T1000 (cell line): ENCODE results near the gene SARDH.
A peak's percentile ranks its signal among the peaks of the same experiment; 100 is the strongest.

Source experiments
- DNase-seq: peaks from one replicate; lab custom pipeline; 2025; ENCODE audit warnings: mixed read lengths; lab: John Stamatoyannopoulos, UW

The SARDH gene

DNA sequence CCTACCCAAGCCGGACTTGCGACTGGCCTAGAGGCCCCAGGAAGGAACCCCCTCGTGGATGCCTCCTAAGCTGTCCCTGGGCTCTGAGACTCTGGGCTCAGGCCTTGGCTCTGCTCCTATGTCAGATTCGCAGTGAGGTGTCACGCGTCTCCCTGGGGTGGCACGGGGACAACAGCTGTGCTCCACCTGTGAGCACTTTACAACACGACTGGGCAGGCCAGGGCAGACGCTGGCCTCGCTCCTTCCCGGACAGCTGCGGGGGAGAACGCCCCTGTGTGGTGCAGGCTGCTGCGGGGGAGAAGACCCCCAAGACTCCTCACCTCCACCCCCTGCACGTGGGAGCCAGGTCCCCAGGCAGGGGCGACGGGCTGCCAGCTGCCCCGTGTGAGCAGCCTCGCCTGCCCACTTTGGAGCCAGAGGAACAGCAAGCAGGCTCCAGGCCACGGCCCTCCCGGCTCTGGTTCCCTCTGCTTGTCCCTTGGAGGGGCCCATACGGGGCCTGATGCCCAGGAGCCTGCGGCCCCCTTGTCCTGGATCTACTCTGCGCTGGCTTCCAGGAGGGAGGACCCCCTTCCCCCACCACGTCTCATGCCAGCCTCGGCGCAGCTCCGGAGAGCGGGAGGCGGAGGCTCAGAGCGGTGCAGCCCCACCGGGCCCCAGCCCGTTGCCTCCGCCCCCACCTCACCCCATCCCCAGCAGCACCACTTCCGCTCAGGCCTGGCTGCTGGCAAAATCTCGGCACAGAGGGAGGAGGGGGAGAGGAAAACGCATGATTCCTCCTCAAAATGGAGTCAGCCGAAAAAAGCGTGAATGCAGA, 36.0 kb downstream of the SARDH start:
- DNase-seq = no peak

DNA sequence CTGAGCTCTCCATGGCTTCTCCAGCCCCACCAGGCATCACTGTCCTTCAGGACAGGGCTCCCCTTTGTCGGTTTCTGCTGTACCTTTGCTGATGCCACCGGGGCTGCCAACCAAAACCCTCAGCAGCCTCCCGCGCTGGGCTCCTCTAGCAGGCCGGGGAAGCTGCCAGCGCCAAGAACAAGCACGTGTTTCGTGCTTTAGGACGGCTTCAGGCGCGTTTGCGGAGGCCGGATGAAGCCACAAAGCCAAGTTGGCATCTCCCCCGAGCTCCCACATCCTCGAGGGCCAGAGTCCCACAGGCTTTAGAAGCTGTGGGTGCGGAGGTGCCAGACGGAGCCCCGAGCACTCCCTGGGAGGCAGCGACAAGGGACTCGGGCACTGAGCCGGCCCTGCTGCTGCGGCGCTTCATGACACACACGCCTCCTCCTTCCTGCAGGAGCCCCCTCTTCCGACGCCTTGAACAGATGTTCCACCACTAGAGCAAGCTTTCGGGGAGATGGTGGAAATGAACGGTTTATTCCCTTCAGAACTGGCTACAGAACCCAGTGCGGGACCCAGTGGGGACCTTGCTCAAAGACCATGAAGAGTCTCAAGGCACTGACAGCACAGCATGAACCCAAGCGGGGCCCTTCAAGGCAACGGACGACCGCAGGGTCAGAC, 36.7 kb downstream of the SARDH start:
- no peak for DNase-seq

DNA sequence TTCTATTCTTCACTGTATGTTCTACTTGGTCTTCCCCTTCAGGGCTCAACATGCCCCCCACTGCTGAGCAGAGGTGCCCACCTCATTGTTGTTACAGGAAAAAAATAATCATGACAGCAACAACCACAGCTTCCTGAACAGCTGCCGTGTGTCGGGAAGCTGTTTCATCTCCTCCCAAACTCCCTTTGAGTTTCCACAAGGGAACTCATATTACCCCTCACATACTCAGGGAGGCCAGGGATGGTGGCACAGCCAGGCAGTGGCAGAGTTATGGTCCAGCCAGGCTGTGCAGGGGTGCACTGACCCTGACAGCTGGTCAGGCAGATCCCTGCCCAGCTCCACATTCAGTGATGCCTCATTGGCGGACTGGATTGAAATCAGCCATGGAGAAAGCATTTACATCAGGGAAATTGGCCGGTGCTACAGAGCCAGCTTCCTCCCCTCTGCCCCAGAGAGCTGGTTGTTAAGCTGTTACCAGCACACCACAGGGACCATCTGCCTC, 37.3 kb downstream of the SARDH start:
- DNase-seq = no peak

DNA sequence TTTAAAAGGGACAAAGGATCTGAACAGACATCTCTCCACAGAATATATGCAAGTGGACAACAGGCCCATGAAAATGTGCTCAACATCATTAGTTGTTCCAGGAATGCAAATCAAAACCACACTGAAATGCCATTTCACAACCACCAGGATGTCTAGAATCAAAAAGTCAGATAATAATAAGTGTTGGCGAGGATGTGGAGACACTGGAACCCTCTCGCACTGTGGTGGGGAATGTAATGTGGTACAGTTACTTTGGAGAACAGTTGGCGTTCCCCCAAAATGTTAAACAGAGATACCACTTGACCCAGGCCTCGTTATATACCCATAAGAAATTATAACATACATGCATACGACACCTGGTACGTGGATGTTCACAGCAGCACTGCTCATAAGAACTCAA, 38.6 kb downstream of the SARDH start:
- no peak for DNase-seq

DNA sequence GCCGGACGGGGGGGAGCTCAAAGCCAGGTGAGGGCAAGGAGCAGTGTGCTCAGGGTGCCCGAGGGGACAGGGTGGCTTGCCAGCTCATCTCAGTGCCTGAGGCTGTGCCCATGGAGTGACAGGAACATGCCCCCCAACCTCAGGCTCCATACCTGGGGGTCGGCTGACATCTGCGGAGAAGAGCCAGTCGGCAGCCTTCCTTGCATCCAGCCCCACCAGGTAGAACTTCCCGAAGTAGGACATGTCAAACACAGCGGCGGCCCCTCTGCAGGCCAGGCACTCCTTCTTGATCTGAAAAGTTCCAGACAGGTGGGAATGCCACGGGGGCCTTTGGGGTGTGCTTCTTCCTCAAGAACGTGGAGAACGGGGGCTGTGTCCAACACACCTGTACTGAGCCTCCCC, 42.1 kb downstream of the SARDH start:
- no peak for DNase-seq

DNA sequence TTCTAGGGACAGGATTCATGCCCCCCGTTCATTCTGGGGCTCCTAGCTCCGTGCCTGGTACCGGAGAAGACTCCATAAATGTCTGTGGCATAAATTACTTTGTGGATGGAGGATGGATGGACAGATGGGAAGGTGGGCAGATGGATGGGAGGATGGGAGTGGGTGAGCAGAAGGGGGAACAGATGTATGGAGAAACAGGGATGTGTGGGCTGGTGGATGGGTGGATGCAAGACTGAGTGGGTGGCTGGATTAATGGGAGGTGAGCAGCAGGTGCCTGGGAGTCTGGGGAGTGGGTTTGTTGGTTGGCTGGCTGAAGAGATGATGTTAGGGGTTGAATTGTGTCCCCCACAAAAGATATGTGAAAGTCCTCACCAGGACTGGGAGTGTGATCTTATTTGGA, 43.5 kb downstream of the SARDH start:
- DNase-seq = no peak

DNA sequence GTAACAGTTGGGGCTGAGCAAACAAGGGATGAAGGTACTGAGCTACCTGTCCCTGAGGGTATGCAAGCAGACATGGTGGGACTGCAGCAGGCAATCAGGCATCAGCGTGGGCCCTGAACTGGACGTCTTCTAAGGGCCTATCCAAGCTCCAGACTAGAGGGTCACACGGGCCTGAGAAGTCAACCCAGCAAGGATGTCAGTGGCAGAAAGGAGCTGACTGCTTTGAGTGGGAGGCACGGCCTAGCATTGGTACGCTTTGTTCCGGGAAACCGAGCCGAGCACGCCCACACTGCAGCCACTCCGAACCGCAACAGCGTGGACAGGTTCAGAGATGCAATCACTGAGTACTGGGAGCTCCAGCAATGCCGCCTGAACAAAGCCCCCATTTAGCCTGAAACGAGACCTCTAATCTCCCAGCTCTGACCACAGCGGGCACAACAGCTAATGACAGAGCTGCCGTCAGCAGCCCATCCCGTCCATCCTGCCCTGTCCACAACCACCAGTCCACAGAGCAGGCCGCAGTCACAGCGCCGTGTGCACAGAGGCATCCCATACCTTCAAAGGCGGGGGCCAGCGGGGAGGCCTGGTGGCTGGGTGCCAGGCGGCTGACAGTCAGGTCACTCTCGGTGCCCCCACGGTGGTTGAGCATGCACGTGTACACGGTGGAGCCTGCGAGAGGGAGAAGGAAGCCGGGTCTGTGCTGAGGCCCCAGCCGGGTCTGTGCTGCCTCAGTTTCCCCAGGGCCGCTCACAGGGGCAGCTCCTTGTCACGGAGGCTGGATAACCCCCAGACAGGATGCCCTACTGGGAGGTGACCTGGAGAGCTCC, 44.2 kb downstream of the SARDH start:
- no peak for DNase-seq

DNA sequence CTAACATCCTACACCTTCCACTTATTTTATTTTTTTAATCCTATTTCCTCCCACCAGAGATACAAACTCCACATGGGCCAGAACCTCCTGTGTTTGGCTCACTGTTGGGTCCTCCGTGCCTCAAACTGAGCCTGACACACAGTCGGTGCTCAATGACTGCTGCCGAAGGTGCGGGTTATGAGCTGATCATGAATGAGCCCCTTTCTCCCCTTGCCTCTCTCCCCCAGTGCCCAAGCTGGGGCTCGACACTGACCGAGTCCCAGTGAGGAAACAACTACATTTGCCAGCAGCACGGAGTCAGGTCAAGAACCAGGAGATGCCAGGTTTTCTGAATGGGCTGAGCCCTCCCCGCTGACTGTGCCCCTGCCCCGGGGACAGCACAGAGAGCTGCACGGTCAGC, 45.0 kb downstream of the SARDH start:
- no peak for DNase-seq

DNA sequence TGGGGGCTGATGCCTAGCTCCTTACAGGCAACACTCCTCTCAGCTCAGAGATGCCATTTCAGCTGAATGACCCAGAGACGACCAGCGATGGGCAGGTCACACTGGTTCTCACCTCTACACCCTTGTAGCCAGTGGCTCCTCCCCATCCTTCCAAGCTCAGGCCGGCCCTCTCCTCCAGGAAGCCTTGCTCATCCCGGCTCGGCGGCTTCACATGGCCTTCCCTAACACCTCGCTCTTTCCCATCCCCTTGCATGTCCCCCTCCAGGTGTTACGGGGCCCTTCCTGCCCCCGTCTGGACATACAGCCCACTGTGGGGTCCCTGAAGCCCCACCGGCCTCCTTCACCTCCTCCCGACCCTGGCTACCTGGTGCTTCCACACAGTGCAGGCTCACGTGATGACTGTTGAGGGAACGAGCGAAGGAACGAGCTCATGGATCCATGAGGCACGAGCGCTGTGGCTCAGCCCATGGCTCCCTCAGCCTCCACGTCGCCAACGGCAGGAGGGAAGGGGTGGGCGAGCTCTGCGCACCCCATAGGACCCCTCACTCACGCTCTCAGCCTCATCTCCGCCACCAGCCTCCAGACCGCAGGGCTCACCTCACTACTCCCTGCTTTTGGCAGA, 45.7 kb downstream of the SARDH start:
- DNase-seq = no peak

DNA sequence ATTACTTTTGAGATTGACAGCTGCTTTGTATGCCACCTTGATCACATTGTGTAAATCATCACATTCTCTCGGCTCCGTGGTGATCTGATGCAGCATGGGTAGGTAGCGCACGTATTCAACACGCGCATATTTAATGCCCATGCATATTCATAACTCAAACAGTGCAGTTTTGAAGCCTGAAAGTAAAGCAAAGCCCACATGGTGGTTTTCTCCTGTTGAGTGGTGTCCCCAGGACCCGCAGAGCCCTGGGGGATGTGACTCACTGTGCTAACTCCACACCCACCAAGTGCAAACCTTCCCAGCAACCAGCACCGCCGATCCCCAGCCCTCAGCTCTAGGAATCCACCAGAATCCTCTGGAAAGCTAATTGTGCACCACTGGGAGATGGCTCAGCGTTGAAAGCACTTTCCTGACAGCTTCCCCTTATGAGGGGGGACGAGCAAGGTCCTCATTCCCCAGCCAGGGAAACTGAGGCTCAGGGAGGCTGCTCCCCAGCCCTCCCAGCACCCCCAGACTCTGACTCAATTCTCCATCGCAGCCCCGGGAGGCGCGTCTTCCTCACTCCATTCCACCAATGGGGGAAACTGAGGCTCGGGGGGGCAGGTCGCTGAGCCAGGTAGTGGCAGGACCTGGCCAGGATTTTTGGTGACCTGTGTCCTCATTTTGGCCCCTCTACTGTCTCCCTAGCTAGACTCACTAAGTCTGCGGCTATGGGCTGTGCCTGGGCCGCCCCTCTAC, 46.4 kb downstream of the SARDH start:
- DNase-seq = peak; percentile 58

DNA sequence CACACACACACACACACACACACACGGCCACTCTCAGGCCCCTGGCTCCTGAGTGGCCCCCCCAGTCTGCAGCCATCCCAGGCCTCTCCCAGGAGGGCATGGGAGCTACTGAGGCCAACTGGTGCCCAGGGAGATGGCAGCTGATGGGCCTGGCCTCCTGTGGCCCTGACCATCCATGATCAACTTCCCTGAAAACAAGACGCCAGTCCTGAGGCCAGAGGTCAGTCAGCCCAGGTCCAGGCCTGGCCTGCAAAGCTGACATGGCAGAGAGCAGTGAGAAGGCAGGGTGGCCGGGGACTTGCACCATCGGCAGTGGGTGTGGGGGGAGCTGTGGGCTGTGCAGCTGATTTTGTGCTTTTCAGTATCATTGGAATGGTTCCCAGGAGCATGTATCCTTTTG, 47.0 kb downstream of the SARDH start:
- DNase-seq = no peak

DNA sequence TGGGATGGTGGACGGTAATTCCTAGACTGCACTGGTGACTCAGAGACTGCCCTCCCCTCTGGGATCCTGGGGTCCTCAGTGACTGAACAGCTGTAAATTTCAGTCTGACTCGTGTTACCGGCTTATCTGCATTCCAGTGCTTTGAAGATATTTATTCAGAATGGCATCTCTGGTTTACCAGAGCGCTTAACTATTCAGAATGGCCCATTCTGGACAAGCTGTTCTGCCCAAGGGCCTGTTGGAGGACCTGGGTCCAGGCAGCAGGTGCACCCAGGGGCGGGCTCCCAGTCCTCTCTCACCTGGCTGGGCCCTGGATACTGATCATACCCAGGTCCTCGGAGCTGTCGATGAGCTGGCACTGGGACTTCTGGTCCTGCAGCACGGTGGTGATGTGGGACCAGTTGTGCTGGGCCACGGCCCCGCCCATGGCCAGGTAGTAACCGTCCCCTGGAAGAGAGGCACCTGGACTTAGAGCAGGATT, 48.0 kb downstream of the SARDH start:
- no peak for DNase-seq

DNA sequence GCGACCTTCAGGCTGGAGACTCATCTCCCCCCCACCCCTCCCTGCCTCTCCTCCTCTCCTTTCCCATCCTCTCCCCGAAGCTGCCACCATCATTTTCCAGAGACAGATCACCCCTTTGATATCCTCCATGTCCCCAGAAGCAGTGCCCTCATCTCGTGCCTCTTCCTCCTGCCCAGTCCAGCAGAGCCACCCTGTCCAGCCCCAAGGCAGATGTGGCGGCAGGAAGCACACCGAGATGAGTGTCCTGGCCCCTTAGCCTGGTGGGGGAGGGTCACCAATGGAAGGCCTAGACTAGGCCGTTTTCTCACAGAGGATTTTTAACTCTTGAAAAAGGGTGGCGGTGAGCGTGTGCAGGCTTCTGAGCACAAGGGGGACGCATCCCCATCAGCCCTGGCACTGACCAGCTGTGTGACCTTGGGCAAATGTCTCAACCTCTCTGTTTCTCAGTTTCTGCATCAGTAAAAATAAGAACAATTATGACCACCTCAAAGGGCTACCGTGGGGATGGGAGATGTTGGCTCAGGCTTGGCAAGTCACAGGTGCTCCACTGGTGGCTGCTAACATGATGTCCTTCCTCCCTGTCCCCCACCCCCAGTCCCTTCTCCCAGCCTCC, 48.9 kb downstream of the SARDH start:
- no peak for DNase-seq

DNA sequence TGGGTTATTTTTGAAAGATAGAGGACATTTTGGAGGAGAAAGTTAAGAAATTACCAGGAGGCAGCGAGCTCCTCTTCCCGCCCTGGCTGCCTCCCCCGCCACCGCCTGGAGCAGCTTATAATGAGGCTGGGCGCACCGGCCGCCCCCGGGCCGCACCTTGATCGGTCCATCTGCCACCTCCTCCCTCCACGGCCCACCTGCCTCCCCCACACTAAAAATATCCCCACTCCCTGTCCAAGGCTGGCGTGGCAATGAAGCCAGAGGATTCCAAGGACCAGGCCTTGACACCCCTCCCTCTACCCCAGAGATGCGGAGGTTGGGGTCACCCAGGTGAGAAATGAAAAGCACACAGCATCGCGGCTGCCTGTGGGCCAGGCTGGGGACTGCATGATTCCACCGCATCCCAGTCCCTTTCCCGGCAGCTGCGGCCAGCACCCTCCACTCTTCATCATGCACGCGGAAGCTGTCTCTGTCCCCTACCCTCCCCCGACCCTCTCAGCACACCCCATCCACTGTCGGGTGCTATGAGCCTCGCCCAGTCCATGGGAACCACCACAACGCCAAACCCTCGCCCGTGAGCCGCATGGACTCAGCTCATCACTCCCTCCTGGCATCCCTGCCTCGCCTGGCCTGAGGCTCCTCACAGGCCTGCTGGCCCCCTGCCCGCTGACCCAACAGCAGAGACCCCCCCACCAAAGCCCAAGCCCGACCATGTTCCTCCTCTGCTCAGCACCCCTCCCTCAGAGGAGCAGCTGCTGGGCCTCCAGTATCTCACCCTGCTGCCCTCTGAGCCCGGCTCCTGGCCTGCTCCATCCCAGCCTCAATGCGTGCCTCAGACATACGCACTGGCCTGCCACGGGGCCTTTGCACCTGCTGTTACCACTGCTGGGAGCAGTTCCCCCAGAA, 50.0 kb downstream of the SARDH start:
- no peak for DNase-seq

DNA sequence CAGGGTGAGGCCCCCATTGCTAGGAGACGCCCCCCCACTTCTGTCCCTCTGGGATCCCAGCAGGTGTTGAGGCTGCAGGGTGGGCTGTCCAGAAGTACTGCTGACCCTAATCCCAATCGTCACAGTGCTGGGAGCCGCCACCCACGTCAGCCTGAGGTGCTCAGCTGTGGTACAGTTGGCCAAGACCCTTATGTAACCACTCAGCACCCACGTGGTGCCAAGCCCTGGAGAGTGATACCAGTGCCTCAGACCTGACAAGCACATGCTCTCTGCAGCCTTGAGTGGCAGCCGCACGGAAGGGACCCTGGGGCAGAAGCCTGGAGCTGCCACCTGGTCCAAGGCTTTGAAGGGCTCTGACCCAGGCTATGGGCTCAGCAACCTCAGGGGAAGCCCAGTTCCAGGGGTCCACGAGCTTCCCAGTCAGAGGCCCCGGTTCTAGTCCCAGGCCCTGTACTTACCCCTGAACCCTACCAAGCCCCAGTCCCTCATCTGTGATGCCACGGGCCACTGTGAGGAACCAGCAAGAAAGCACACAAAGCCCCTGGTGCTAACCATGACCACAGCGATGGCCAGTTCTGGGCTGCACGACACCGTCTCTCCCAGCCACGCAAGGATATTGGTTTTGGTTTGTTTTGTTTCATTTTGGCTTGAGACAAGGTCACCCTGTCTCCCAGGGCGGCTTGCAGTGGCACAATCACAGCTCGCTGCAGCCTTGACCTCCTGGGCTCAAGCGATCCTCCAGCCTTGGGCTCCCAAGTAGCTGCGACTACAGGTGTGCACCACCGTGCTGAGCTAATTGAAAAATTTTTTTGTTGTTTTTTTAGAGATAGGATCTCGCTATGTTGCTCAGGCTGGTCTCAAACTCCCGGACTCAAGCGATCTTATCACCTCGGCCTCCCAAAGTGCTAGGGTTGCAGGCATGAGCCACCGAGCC, 51.2 kb downstream of the SARDH start:
- no peak for DNase-seq

DNA sequence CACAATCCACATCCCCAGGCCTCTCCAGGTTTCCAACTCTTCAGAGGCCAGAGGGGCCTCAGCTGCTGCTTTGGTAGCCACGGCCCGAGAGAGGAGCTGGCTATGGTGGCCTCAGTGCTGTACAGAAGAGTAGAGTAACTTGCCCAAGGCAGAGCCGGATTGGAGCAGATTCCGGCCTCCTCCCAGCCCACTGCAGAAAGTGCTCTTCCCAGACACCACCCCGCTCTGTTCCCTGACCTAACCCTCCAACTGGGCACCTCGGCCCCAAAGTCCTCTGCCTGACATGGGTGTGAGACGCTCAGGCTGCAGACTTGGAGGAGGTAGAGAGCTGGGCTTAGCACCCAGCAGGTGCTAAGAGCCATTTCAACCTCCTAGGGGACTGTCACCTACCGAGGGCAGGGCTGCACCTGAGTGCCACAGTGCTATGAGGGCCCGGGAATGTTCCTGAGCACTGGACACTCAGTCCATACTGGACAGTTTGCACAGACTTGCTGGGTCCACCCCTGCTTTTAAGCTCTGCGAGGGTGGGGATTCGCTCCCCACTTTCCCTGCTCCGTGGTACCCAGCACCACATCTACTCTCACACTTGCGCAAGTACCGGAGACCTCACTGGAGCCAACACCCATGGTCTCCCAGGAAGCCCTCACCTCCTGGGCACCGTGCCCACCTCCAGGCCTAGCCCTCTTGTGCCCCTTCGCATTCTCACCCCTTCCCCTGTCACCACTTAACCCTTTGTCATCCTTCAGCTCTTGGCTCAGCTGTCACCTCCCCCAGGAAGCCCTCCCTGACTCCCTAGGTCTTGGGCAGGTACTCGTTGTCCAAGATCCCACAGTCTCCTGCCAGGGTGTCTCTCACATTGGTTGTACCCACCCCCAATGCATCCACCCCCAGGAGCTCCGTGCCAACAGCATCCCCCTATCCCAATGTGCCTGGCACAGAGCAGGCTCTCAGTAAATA, 52.2 kb downstream of the SARDH start:
- DNase-seq = no peak

DNA sequence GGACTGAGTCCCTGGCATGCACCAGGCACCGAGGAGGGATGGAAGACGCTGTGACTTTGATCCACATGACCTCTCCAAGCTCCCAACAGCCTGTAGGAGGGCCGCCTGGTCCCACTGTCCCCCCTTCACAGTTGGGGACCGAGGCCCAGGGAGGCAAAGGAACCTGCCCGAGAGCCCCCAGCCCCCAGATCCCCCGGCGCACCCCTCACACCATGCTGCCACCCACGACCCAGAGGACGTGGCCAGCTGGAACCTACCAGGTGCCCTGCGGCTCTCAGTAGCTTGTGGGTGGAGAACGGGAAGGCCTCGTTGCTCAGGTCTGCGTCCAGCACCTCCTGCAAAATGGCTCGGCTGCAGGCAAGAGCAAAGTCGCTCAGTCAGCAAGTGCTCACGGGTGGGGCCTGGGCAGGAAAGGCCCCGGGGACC, 53.2 kb downstream of the SARDH start:
- no peak for DNase-seq
